GM12892 (cell line): ENCODE data around the gene TSGA10IP.

Experiments used
- POLR2A ChIP-seq: IDR thresholded peaks from 2 replicates; pipeline ENCODE4 v1.6.1; 2011; ENCODE audit warnings: low read depth, low read length, control low read depth
- POLR2AphosphoS5 ChIP-seq: IDR thresholded peaks from 2 replicates; pipeline ENCODE4 v1.6.1; 2011; ENCODE audit warnings: low read depth, low read length, control low read depth
- TAF1 ChIP-seq: IDR thresholded peaks from 2 replicates; pipeline ENCODE4 v1.6.1; 2011; ENCODE audit warnings: low read depth, mild to moderate bottlenecking, control low read depth, low read length, borderline replicate concordance

GRCh38 chr11:65942531-65942930, 2.7 kb upstream of the TSGA10IP start:
- TF ChIP-seq POLR2A (no peak), POLR2AphosphoS5 (no peak), TAF1 (no peak)
